Gastrocnemius medialis (tissue), 4 donors: ENCODE data around the gene PRR20G.

Source experiments
- CTCF ChIP-seq, 5 experiments: fragments of 450-650 bp in 3 of 5; fragments of 200-600 bp in 2 of 5; sonication (generic) in 2 of 5; IDR thresholded peaks in 4 of 5; conservative IDR thresholded peaks in 1 of 5; 1 replicate in 4 of 5; 2 replicates in 1 of 5; pipeline ENCODE4 v1.5.1; 2016 to 2019; ENCODE audit warnings: antibody characterized with exemption in 5 of 5, mild to moderate bottlenecking in 3 of 5, moderate library complexity in 3 of 5
- POLR2A ChIP-seq, 2 donors: fragments of 450-650 bp; IDR thresholded peaks; one replicate each; pipeline ENCODE4 v1.6.1; 2017; ENCODE audit warnings: antibody characterized with exemption in 2 of 2, mild to moderate bottlenecking in 2 of 2, moderate library complexity in 2 of 2

GRCh38 chr3:127326341-127326740, 38.5 kb upstream of the PRR20G start:
- TF ChIP-seq CTCF (IDR thresholded peaks at IDR 0.05 in 4 of 5, conservative IDR thresholded peaks at IDR 0.05 in 1 of 5) = no peak
- TF ChIP-seq POLR2A (IDR thresholded peaks at IDR 0.05) = no peak
